ENCODE data around the gene KLHDC7B.

DNA sequence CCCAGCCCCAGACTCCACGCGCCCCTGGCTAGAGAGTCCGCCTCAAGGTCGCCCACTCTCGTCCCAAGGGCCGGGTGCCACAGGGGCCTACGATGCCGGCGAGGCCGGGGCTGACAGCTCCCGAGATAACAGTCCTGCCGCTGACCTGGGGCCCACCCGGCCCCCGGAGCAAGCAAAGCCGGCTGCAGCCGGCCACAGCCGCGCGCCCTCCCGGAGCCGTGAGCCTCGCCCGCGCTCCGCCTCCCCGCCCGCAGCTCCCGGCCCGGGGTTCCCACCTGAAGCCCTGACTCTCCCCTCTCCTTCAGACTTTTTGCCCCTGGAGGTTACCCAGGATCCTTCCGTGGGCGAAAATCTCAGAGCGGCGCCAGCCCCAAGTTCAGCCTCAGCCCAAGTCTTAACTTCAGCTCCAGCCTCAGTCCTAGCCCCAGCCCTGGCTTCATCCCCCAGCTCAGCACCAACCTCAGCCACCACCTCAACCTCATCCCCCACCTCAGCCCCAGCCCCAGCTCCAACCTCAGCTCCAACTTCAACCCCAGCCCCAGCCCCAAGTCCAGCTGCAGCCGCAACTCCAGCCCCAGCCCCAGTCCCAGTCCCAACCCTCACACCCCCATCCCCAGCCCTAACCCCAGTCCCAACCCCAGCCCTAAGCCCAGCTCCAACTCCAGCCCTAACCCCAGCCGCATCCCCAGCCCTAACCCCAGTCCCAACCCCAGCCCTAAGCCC, 1.7 kb downstream of the KLHDC7B start:
- TF ChIP-seq, protein P1, sequence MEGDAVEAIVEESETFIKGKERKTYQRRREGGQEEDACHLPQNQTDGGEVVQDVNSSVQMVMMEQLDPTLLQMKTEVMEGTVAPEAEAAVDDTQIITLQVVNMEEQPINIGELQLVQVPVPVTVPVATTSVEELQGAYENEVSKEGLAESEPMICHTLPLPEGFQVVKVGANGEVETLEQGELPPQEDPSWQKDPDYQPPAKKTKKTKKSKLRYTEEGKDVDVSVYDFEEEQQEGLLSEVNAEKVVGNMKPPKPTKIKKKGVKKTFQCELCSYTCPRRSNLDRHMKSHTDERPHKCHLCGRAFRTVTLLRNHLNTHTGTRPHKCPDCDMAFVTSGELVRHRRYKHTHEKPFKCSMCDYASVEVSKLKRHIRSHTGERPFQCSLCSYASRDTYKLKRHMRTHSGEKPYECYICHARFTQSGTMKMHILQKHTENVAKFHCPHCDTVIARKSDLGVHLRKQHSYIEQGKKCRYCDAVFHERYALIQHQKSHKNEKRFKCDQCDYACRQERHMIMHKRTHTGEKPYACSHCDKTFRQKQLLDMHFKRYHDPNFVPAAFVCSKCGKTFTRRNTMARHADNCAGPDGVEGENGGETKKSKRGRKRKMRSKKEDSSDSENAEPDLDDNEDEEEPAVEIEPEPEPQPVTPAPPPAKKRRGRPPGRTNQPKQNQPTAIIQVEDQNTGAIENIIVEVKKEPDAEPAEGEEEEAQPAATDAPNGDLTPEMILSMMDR (IDR thresholded peaks at IDR 0.05 in 2 of 3, conservative IDR thresholded peaks at IDR 0.05 in 1 of 3; ENCODE audit: control insufficient read depth in 2 of 3, extremely low read depth in 1 of 3, insufficient read depth in 1 of 3, low read depth in 3 of 3, low read length in 3 of 3) = no peak
- TF ChIP-seq TCF12 (IDR thresholded peaks at IDR 0.05; ENCODE audit: low read depth, low read length) = no peak
- TF ChIP-seq, protein P2, sequence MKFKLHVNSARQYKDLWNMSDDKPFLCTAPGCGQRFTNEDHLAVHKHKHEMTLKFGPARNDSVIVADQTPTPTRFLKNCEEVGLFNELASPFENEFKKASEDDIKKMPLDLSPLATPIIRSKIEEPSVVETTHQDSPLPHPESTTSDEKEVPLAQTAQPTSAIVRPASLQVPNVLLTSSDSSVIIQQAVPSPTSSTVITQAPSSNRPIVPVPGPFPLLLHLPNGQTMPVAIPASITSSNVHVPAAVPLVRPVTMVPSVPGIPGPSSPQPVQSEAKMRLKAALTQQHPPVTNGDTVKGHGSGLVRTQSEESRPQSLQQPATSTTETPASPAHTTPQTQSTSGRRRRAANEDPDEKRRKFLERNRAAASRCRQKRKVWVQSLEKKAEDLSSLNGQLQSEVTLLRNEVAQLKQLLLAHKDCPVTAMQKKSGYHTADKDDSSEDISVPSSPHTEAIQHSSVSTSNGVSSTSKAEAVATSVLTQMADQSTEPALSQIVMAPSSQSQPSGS (IDR thresholded peaks at IDR 0.05; ENCODE audit: low read length) = no peak

Data from GM12878 (cell line).